Measurements from ENCODE around the gene PLXNA1.

DNA sequence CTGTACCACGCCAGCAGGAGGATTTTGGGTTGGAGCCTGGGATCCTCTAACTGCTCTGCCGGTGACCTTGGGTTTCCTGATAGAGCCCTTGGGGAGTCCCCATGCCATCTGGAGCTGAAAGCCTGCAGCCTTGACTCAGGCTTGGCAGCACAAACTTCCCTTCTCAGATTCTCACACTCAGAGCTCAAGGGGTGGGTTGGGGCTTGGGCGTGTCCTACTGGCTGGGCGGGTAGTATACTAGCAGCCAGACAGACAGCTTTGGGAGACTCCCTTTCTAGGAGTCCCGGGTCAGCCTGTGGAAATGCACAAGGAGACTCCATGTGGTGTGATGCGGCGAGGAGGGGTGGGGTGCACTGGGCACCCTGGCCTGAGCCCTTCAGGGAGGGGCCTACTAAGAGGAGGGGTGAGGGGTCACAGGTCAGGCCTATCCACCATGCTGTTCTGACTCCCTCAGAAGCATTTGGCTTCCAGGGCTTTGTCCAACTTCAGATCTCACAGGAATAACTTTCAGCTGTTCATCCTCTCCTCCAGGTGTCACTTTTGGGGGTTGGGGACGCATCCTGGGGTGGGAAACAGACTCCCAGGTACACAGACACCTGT, 21.6 kb upstream of the PLXNA1 start:
- TF ChIP-seq, protein P1, sequence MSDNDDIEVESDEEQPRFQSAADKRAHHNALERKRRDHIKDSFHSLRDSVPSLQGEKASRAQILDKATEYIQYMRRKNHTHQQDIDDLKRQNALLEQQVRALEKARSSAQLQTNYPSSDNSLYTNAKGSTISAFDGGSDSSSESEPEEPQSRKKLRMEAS (IDR thresholded peaks at IDR 0.05; ENCODE audit: low read depth): no peak
- TF ChIP-seq, protein P2, sequence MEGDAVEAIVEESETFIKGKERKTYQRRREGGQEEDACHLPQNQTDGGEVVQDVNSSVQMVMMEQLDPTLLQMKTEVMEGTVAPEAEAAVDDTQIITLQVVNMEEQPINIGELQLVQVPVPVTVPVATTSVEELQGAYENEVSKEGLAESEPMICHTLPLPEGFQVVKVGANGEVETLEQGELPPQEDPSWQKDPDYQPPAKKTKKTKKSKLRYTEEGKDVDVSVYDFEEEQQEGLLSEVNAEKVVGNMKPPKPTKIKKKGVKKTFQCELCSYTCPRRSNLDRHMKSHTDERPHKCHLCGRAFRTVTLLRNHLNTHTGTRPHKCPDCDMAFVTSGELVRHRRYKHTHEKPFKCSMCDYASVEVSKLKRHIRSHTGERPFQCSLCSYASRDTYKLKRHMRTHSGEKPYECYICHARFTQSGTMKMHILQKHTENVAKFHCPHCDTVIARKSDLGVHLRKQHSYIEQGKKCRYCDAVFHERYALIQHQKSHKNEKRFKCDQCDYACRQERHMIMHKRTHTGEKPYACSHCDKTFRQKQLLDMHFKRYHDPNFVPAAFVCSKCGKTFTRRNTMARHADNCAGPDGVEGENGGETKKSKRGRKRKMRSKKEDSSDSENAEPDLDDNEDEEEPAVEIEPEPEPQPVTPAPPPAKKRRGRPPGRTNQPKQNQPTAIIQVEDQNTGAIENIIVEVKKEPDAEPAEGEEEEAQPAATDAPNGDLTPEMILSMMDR (IDR thresholded peaks at IDR 0.05): no peak
- TF ChIP-seq, protein P3, sequence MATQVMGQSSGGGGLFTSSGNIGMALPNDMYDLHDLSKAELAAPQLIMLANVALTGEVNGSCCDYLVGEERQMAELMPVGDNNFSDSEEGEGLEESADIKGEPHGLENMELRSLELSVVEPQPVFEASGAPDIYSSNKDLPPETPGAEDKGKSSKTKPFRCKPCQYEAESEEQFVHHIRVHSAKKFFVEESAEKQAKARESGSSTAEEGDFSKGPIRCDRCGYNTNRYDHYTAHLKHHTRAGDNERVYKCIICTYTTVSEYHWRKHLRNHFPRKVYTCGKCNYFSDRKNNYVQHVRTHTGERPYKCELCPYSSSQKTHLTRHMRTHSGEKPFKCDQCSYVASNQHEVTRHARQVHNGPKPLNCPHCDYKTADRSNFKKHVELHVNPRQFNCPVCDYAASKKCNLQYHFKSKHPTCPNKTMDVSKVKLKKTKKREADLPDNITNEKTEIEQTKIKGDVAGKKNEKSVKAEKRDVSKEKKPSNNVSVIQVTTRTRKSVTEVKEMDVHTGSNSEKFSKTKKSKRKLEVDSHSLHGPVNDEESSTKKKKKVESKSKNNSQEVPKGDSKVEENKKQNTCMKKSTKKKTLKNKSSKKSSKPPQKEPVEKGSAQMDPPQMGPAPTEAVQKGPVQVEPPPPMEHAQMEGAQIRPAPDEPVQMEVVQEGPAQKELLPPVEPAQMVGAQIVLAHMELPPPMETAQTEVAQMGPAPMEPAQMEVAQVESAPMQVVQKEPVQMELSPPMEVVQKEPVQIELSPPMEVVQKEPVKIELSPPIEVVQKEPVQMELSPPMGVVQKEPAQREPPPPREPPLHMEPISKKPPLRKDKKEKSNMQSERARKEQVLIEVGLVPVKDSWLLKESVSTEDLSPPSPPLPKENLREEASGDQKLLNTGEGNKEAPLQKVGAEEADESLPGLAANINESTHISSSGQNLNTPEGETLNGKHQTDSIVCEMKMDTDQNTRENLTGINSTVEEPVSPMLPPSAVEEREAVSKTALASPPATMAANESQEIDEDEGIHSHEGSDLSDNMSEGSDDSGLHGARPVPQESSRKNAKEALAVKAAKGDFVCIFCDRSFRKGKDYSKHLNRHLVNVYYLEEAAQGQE (IDR thresholded peaks at IDR 0.05; ENCODE audit: low read depth, low read length): no peak
- TF ChIP-seq JUND (IDR thresholded peaks at IDR 0.05): no peak
- TF ChIP-seq EZH2phosphoT487 (IDR thresholded peaks at IDR 0.05; ENCODE audit: borderline replicate concordance, low read depth): no peak
- TF ChIP-seq EP300 (IDR thresholded peaks at IDR 0.05; ENCODE audit: borderline replicate concordance in 1 of 2, low read depth in 1 of 2, low read length in 1 of 2): no peak
- no peak for TF ChIP-seq SIN3A (IDR thresholded peaks at IDR 0.05; ENCODE audit: borderline replicate concordance, low read depth, low read length)
- TF ChIP-seq NRF1 (IDR thresholded peaks at IDR 0.05; ENCODE audit: low read depth, low read length): no peak
- TF ChIP-seq GABPA (IDR thresholded peaks at IDR 0.05; ENCODE audit: low read depth): no peak
- TF ChIP-seq YY1 (IDR thresholded peaks at IDR 0.05; ENCODE audit: low read depth): no peak
- no peak for TF ChIP-seq RCOR1 (IDR thresholded peaks at IDR 0.05; ENCODE audit: low read length)
- TF ChIP-seq, protein P4, sequence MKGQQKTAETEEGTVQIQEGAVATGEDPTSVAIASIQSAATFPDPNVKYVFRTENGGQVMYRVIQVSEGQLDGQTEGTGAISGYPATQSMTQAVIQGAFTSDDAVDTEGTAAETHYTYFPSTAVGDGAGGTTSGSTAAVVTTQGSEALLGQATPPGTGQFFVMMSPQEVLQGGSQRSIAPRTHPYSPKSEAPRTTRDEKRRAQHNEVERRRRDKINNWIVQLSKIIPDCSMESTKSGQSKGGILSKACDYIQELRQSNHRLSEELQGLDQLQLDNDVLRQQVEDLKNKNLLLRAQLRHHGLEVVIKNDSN (IDR thresholded peaks at IDR 0.05; ENCODE audit: borderline replicate concordance, low read depth): no peak
- no peak for TF ChIP-seq CHD2 (IDR thresholded peaks at IDR 0.05; ENCODE audit: low read length, partially characterized antibody)
- no peak for TF ChIP-seq RAD21 (IDR thresholded peaks at IDR 0.05; ENCODE audit: low read length)

Data from SK-N-SH (cell line).